ENCODE measurements around the gene CACNG7. TPM values are rescaled to one million over a fixed set of nuclear protein-coding genes. Genes with fewer than 3 reads are reported as not detected.

CACNG7 gene
- total RNA-seq, 4 donors from 2014 or later, result not detected

- TF ChIP-seq, protein P1, sequence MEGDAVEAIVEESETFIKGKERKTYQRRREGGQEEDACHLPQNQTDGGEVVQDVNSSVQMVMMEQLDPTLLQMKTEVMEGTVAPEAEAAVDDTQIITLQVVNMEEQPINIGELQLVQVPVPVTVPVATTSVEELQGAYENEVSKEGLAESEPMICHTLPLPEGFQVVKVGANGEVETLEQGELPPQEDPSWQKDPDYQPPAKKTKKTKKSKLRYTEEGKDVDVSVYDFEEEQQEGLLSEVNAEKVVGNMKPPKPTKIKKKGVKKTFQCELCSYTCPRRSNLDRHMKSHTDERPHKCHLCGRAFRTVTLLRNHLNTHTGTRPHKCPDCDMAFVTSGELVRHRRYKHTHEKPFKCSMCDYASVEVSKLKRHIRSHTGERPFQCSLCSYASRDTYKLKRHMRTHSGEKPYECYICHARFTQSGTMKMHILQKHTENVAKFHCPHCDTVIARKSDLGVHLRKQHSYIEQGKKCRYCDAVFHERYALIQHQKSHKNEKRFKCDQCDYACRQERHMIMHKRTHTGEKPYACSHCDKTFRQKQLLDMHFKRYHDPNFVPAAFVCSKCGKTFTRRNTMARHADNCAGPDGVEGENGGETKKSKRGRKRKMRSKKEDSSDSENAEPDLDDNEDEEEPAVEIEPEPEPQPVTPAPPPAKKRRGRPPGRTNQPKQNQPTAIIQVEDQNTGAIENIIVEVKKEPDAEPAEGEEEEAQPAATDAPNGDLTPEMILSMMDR (IDR thresholded peaks at IDR 0.05; ENCODE audit: low read depth), result no peak
Observed at GRCh38 chr19:53880711-53881481, 28.2 kb upstream of the CACNG7 start.

GRCh38 chr19:53881482-53882390 lies 27.3 kb upstream of the CACNG7 start, which contains the start of gene PRKCG:
Gene PRKCG, plus strand, starts transcription at chr19:53882197. Its CDS starts 298 bp downstream, at chr19:53882495.
- TF ChIP-seq, protein P1 (IDR thresholded peaks at IDR 0.05; ENCODE audit: low read depth), result no peak

DNA sequence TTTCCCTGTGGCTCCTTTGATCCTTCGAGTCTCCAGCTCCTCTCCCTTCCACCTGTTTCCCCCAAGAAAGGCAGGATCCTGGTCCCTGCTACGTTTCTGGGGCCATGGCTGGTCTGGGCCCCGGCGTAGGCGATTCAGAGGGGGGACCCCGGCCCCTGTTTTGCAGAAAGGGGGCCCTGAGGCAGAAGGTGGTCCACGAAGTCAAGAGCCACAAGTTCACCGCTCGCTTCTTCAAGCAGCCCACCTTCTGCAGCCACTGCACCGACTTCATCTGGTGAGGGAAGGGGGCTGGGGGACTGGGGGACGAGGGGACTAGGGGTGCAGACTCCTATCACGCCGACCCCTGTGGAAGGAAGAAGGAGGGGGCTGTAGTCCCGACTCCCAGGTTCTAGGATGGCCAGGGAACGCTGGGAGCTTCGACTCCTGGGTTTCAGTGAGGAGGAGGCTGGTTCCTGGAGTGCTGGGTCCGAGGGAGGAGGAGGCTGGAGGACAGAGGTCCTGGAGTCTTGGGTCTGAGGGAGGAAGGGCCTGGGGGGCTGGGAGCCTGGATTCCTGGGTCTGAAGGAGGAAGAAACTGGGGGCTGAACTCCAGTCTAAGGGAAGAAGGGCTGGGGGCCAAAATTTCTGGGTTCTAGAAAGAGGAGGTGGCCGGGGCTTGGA lies 26.6 kb upstream of the CACNG7 start:
- TF ChIP-seq, protein P1 (IDR thresholded peaks at IDR 0.05; ENCODE audit: low read depth), result no peak

- TF ChIP-seq, protein P1 (IDR thresholded peaks at IDR 0.05; ENCODE audit: low read depth), result no peak
Observed at GRCh38 chr19:53883231-53883661, 25.8 kb upstream of the CACNG7 start.

- TF ChIP-seq, protein P1 (IDR thresholded peaks at IDR 0.05; ENCODE audit: low read depth), result no peak
Observed at GRCh38 chr19:53883741-53884140, 25.3 kb upstream of the CACNG7 start.

GRCh38 chr19:53884256-53884655 lies 24.8 kb upstream of the CACNG7 start:
- TF ChIP-seq, protein P1 (IDR thresholded peaks at IDR 0.05; ENCODE audit: low read depth), result no peak
